ENCODE data around the gene GSS.

Gene GSS

DNA sequence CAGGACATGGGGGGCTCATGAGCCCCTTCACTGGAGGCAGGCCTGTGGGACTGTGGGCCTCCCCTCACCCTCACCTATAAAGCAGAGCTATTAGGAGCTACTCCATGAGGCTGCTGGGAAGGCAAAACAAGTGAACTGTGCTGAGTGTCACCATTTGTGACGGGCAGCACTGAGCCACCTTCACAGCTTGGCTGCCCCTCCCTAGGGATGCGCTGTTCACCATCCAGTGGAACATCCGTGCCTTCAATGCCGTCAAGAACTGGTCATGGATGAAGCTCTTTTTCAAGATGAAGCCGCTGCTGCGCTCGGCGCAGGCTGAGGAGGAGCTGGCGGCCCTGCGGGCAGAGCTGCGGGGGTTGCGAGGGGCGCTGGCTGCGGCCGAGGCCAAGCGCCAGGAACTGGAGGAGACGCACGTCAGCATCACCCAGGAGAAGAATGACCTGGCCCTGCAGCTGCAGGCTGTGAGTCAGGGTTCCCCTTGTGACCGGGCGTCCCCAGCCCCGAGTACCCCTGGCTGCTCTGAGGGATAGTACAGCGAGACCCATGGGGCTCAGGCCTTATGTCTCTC, 38.4 kb upstream of the GSS start:
- no peak for DNase-seq (ENCODE audit: low spot score)

DNA sequence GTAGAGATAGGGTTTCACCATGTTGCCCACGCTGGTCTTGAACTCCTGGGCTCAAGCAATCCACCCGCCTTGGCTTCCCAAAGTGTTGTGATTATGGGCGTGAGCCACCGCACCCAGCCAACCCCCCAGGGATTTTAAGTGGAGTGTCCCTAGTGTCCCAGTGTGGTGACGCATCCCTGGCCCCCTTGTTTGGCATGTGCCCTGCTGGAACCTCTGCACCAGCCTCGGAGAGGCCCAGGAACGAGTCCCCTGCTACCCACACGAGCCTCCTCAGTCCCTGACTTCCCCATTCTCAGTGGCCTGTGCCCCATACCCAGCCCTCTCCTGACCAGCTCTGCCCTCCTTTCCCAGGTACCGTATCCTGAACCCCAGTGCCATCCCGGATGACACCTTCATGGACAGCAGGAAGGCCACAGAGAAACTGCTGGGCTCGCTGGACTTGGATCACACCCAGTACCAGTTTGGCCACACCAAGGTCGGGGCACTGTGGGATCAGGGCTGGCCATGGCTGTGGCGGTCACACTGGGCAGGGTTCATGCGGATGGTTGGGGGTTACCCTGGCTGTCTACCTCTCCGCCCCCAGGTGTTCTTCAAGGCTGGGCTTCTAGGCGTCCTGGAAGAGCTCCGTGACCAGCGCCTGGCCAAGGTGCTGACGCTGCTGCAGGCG, 37.3 kb upstream of the GSS start:
- DNase-seq (ENCODE audit: low spot score), result no peak

DNA sequence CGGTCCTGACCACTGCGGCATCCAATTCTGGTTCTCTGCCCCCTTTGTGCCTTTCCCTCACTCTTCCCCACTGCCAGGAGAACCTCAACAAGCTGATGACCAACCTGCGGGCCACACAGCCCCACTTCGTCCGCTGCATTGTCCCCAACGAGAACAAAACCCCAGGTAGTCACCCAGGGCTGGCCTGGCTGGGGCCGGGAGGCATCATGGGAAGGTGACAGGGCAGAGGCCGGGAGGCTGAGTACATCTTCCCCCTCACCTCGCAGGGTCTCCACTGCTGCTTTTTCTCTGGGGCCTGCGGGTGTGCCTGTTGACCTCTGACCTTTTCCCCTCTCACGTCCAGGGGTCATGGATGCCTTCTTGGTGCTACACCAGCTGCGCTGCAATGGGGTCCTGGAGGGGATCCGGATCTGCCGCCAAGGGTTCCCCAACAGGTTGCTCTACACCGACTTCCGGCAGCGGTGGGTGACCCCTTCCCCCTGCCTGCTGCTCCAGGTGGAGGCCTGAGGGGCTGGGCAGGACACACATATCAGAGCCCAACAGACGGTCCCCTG, 35.1 kb upstream of the GSS start:
- DNase-seq (ENCODE audit: low spot score), result no peak

DNA sequence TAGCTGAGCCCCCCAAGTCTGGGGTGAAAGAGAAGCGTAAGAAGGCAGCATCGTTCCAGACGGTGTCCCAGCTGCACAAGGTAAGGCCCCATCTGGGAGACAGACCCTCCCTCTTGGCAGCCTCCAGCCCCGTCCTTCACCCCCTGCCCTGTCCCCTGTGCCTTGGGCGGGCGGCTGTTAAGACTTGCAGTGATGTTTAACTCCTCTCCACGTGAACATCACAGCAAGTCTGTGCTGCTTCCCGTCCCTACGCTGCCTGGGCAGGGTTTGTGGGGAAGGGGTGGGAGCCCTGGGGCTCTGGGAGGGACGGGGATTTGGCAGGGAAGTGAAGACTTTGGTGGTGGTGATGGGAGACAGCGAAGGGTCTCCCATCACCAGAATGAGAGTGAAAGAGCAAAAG, 34.6 kb upstream of the GSS start:
- DNase-seq (ENCODE audit: low spot score), result no peak

DNA sequence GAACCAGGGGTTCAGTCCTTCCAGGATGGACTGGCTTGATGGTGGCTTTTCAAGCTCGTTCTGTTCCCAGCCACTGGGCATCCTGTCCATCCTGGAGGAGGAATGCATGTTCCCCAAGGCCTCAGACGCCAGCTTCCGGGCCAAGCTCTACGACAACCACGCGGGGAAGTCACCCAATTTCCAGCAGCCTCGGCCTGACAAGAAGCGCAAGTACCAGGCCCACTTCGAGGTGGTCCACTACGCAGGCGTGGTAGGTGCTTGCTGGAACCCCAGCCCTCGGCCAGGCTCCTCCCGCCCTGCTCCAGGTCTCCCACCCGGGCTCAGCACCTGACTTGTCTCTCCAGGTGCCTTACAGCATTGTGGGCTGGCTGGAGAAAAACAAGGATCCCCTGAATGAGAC, 34.1 kb upstream of the GSS start:
- no peak for DNase-seq (ENCODE audit: low spot score)

DNA sequence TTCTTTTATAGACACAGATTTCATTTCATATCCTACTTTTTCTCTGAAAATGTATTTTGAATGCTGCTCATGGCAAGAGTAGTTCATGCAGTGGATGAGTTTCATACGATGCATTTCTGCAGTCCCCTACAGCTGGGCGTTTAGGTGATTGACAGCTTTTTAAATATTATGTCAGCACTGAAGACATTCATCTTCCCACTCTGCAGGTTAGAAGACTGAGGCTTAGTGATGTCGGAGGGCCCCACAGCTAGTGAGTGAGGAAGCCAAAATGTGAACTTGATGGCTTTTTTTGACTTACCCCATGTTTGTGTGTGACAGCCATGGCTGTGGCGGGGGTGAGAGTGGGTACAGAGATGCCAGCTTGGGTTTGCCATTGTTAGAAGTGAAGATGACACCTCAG, 33.5 kb upstream of the GSS start:
- DNase-seq (ENCODE audit: low spot score), result no peak

DNA sequence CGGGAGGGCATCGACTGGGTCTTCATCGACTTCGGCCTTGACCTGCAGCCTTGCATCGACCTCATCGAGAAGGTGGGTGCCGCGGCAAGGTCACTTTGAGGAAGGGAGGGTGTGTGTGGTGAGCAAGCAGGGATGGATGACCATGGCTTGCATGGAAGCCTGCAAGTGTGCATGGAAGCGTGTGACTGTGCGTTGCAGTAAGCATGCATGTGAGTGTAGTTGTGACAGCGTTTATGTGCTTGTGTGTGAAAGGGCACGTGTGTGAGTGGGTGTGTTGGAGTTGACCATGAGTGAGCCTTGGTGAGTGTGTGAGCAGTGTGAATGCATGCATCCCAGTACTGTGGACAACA, 32.6 kb upstream of the GSS start:
- DNase-seq (ENCODE audit: low spot score), result no peak

DNA sequence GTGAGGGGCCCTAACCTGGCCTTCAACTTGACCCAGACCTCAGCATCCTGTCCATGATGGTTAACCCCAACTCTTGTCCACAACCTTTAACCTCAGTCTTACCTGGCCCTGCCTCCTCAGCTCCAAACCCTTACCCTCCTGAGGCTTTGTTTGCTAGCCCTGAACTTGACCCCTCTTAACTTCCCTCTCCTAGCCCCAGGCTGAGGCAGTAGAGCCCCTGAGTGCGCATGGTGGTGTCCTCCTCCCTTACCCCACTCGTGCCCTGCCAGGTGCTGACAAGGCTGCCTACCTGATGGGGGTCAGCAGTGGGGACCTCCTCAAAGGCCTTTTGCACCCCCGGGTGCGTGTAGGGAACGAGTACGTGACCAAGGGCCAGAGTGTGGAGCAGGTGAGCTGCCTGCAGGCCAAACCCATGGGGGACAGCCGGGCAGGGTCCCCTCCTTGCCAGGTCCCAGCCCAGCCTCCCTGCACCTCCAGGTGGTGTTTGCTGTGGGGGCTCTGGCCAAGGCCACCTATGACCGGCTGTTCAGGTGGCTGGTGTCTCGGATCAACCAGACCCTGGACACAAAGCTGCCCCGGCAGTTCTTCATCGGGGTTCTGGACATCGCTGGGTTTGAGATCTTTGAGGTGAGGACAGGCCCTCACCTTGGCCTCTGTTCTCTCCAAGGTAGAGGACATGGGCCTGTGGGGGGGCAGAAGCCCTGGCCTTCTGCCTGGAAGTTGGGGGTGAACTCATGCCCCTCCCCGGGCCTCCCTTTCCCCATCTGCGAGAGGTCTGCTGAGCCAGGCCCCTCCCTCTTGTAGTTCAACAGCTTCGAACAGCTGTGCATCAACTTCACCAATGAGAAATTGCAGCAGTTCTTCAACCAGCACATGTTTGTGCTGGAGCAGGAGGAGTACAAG, 31.9 kb upstream of the GSS start:
- DNase-seq (ENCODE audit: low spot score), result no peak

DNA sequence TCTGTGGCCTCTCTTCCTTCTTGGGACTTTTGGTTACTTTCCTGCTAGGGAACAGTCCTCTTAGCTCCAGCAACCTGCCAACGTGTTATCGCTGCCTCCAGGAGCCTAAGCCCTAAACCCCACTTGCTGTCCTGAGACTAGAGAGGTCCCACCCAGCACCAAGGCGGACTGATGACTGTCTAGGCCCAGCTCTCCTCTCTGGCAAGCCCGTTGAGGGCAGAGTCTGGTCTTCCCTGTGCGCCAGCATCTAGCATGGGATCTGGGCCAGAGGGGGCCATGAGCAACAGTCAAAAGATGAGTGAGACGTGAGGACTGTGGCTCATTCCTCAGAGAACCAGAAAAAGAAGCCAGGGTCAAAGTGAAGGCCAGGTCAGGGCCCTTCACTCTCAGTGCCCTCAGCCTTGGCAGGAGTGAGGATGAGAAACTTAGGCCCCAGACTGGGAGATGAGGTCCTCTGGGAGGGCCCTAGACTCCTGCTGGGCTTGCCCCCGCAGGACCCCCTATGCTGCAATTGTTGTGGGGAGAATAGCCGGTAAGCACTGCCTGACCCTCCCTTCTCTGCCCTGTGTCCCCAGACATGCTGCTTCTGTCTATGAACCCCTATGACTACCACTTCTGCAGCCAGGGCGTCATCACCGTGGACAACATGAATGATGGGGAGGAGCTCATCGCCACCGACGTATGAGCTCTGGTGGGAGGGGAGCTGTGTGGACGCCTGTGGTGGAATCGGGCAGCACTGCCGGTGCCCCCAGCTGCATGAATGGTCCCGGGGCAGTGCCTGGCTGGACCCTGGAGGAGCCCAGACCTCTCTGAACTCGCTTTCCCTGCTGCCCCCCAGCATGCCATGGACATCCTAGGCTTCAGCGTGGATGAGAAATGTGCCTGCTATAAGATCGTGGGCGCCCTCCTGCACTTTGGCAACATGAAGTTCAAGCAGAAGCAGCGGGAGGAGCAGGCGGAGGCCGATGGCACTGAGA, 31.0 kb upstream of the GSS start:
- DNase-seq (ENCODE audit: low spot score), result no peak

DNA sequence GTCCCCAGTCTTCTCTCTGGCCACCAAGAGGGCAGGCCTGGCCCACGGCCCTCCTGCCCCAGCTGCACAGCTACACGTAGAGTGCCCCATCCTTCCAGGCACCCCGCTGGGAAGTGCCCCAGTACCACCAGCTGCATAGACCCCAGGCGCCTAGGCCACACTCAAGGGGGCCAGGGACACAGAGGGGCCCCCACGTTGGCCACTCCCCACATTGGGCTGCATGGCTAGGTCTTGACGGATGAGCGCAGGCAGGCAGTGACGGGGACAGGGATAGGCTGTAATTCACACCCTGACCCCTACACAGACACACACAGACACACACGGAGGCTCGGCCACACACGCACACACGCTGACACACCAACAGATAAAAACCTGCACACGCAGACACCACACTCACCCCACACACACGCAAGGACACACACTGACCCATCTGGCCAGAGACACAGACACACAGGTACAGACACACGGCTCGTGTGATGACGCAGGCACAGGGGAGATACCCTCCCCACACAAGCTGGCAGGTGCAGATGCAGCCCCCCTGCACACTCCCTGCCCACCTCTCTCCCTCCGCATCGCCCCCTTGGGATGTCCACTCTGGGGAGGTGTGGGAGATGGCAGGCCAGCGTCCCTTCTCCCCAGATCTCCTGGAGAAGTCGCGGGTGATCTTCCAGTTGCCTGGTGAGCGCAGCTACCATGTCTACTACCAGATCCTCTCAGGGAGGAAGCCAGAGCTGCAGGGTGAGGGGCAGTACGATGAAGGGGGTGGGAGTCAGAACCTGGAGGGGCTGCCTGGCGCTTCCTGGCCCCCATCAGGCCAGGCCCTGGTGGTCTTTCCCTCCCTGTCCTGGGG, 30.1 kb upstream of the GSS start:
- no peak for DNase-seq (ENCODE audit: low spot score)

DNA sequence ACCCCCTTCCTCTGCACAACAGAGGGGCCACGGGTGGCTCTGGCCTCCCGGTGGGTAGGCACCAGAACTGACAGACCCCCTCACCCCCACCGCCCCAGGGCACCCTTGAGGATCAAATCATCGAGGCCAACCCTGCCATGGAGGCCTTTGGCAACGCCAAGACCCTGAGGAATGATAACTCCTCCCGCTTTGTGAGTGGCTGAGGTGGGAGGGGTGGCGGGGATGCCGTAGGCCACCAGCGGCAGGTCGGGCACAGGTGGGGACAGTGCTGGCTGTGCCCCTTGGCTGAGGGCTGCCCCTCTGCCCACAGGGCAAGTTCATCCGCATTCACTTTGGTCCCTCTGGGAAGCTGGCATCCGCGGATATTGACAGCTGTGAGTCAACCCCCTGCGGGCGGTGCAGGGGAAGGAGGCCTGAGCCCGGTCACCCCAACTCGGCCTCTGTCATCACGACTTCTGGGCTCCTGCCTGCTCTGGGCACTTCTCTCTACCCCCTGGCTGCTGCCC, 29.2 kb upstream of the GSS start:
- no peak for DNase-seq (ENCODE audit: low spot score)

DNA sequence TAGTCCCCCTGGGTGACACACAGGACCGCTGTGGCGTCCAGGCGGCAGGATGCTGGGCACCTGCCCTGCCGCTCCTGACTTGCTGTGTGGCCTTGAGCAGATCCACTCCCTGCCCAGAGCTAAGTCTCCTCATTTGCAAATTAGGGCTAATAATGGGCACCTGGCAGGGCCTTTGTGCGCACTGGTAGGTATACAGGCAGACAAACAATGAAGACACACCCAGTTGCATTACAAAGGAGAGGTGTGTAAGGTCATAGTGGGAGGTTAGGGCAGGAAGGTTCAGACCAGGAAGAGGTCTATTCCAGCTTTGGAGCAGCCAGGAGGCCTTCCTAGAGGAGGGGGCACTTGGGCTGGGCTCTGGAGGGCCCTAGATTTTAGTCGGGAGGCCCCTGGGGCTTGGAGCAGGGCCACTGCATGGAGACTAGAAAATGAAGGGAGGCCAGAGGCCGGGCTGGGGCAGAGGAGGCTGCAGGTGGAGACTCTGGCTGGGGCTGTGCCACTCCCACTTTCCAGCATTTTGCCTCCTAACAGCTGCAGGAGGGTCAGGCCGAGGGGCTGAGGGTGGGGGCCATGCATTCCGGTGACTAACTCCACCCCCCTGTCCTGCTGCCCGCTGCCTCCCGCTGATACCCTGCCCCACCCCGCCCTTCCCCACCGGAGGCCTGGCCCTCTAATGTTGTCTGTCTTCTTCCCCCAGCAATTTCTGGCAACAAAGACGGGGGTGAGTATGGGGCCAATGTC, 28.6 kb upstream of the GSS start:
- no peak for DNase-seq (ENCODE audit: low spot score)

DNA sequence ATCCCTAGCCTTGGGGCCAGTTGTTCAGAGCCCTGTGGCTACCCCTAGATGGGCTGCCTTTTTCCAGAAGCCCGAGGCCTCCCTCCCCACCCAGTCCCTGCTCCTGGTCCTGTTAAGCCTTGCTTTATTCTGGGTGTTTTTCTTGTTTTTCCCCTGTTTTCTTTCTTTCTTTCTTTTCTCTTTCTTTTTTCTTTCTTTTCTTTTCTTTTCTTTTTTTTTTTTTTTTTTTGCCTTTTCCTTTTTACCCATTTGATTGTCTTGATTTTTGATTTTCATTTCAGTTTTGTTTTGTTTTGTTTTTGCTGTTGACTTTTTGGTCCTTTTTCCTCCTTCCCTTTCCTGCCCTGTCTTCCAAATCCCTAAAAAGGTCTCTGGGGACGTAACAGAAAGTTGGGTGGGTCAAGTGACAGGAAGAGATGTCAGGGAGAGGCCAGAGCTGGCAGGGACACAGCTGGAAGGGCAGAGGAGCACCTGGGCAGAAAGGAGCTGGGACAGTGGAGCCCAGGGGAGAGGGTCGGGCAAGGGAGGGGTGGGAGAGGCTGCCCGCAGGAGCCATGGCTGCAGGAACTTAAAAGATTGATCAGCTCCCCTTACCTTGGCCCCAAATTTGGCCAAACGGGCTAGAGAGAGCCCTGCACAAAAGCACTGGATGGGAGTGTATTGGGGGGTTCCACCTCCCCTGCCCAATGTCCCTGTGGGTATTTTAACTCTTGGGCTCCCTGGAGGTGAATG, 27.6 kb upstream of the GSS start:
- DNase-seq (ENCODE audit: low spot score), result no peak

DNA sequence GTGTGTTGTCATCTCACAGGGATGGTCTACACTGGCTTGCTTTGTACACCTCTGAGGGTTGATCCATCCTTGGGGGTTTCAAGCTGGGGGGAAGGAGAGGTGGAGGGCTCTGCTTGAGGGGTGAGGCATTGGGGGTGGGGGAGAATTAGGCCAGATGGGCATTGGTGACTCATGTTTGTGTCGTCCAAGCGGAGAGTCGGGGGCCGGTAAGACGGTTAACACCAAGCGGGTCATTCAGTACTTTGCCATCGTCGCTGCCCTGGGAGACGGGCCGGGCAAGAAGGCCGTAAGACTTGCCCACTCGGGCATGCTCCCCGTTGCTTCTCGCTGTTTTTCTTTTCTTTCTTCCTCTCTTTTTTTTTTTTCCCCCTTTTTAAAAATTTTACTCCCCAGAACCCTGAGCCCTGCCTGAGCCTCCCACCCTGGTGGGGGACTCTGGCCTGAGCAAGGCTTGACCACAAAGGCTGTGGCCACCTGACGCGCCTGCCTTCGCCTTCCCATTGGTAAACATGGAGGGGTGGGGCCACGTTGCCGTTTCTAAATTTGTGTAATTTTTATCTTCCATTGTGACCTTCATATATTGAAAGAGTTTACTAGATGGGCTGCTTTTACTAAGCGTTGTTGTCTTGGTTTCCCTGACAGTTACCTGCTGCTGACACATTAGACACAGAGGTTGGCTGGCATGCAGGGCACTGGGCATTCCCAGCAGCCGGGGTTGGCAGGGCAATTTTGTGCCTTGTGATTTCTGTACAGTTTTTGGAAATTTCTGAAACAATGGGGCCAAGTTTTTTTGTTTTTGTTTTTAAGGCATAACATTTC, 26.9 kb upstream of the GSS start:
- DNase-seq (ENCODE audit: low spot score), result no peak

DNA sequence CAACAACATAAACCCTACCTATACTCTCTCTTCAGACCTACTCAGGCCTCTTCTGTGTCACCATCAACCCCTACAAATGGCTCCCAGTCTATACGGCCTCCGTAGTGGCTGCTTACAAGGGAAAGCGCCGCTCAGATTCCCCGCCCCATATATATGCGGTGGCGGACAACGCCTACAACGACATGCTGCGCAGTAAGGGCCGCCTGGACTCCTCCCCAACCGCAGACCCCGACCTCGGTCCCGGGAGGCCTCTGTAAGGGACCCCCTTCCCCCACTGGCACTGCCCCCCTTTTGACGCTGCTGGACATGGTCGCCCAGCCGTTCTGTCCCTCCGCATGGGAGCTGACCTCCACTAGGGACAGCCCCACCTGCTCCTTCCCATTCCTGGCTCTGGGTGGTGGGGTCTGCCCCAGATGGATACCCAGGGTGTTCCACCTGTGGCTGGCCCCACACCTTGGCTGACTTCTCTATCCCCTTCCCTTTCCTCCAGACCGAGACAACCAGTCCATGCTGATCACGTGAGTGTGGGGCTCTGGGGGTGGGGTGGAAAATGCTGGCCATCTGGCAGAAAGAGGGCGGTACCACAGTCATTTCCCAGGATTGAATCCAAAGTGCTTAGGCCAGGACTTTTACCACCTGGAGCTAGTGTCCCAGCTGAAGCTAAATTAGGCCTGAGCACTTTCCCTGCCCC, 25.1 kb upstream of the GSS start:
- no peak for DNase-seq (ENCODE audit: low spot score)

DNA sequence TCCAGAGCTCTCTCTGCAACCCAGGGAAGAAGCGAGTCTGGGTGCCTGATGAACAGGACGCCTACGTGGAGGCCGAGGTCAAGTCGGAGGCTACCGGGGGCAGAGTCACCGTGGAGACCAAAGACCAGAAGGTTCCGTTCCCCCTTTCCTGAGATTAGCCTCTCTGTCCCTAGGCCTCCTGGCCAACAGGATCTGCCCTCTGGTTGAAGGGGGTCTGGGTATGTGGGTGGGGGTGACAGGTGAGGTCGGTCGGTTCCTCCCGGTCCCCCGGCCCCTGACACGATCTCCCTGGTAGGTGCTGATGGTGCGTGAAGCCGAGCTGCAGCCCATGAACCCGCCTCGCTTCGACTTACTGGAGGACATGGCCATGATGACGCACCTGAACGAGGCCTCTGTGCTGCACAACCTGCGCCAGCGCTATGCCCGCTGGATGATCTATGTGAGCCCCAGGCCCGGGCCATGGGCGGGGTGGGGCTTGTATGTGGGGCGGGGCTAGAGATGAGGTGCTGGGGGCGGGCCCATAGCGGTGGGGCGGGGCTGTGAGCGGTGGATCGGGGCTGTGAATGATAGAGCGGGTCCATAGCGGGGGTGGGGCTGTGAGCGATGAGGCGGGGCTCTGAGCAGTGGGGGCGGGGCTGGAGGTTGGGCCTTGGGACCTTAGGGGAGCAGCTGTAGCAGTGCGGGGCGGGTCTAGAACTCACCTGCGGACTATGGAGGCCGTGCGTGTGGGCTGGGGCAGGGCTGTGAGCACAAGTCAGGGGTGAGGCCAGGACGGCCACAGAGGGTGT, 24.0 kb upstream of the GSS start:
- no peak for DNase-seq (ENCODE audit: low spot score)

Measured in HuH-7.5 (cell line).